ENCODE results near the gene EVA1B. TPM values are rescaled to one million over a fixed set of nuclear protein-coding genes. Genes with fewer than 3 reads are reported as not detected.

EVA1B gene
- total RNA-seq, 1 experiment from 2014 or later: 44.1 TPM

DNA sequence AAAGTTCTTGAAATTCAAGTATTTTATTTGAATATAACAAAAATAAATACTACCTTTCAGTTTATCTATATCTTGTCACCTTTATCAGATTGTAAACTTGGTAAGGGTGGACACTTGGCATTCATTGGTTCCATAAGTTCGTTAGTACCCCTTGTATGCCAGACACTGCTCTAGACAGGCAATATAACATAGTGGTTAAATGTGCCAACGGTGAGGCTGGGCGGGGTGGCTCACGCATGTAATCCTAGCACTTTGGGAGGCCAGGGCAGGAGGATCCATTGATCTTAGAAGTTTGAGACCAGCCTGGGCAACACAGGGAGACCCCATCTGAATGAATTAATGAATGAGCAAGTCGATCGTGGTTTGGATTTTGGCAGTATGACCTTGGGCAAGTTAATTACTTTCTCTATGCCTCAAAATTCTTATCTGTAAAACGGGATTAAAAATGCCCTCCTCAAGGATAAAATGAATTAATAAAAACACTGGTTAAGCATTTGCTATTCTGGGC lies 43.6 kb downstream of the EVA1B start:
- DNase-seq (ENCODE audit: low read depth): no peak

- DNase-seq (ENCODE audit: low read depth): no peak
Measured at GRCh38 chr1:36279110-36279788, 44.2 kb downstream of the EVA1B start.

DNA sequence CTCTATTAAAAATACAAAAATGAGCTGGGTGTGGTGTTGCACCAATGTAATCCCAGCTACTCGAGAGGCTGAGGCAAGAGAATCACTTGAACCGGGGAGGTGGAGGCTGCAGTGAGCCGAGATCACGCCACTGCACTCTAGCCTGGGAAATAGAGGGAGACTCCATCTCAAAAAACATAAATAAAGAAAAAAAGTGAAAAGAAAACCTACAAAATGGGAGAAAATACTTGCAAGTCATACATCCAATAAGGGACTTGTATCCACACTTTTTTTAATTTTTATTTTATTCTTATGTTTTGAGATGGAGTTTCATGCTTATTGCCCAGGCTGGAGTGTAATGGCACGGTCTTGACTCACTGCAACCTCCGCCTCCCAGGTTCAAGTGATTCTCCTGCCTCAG lies 46.8 kb downstream of the EVA1B start:
- DNase-seq (ENCODE audit: low read depth): no peak

- DNase-seq (ENCODE audit: low read depth): no peak
Measured at GRCh38 chr1:36274201-36274600, 49.2 kb downstream of the EVA1B start.

GRCh38 chr1:36273024-36273423 lies 50.4 kb downstream of the EVA1B start:
- no peak for DNase-seq (ENCODE audit: low read depth)

Other genes with a start within 250 kb of the EVA1B start
- not detected in 2 replicates for gene TEKT2, start 239.6 kb downstream of the EVA1B start, total RNA-seq (2014; rRNA removed; shearing (Covaris generic))
- 116 and 118 TPM in 2 replicates for gene ADPRS, start 234.8 kb downstream of the EVA1B start, total RNA-seq (2014; rRNA removed; shearing (Covaris generic))
- 2.2 and 3.7 TPM in 2 replicates for gene COL8A2, start 198.4 kb downstream of the EVA1B start, total RNA-seq (2014; rRNA removed; shearing (Covaris generic))
- 129 and 141 TPM in 2 replicates for gene TRAPPC3, start 174.2 kb downstream of the EVA1B start, total RNA-seq (2014; rRNA removed; shearing (Covaris generic))
- gene MAP7D1, start 167.5 kb downstream of the EVA1B start, total RNA-seq (2014; rRNA removed; shearing (Covaris generic)): 183 and 236 TPM in 2 replicates
- 57.4 and 76.3 TPM in 2 replicates for gene THRAP3, start 99.2 kb downstream of the EVA1B start, total RNA-seq (2014; rRNA removed; shearing (Covaris generic))
- 0.89 and 1.1 TPM in 2 replicates for gene SH3D21, start 17.3 kb downstream of the EVA1B start, total RNA-seq (2014; rRNA removed; shearing (Covaris generic))
- gene STK40, start 62.3 kb upstream of the EVA1B start, total RNA-seq (2014; rRNA removed; shearing (Covaris generic)): 18.2 and 31.1 TPM in 2 replicates
- 5.1 and 10.3 TPM in 2 replicates for gene LSM10, start 74.3 kb upstream of the EVA1B start, total RNA-seq (2014; rRNA removed; shearing (Covaris generic))
- gene OSCP1, start 126.8 kb upstream of the EVA1B start, total RNA-seq (2014; rRNA removed; shearing (Covaris generic)): 6.3 and 16.9 TPM in 2 replicates
- 77.7 and 94.6 TPM in 2 replicates for gene MRPS15, start 140.7 kb upstream of the EVA1B start, total RNA-seq (2014; rRNA removed; shearing (Covaris generic))
- gene CSF3R, start 159.3 kb upstream of the EVA1B start, total RNA-seq (2014; rRNA removed; shearing (Covaris generic)): not detected in 2 replicates